ENCODE results near the gene S100A11.
A peak's percentile ranks its signal among the peaks of the same experiment; 100 is the strongest.

S100A11 gene

GRCh38 chr1:151984313-151984956, 52.4 kb downstream of the S100A11 start:
- peak; percentile 71 for DNase-seq (ENCODE audit: low spot score)
- in situ Hi-C loops (cut with MboI; ENCODE audit: low pct_unique_long_range_greater_than_20kb, low sequenced_read_pairs, unreplicated experiment) = no loop called here
- TF ChIP-seq CTCF (IDR thresholded peaks at IDR 0.05; ENCODE audit: extremely low read depth, insufficient read depth, missing control alignments) = no peak
